ENCODE data around the gene TLR8.

- TF ChIP-seq POLR2AphosphoS5 (IDR thresholded peaks at IDR 0.05; ENCODE audit: low read depth, low read length): no peak
- TF ChIP-seq POLR2A (IDR thresholded peaks at IDR 0.05; ENCODE audit: low read depth, low read length): no peak
Observed at GRCh38 chrX:12898073-12898472, 8.3 kb upstream of the TLR8 start.

Measured in GM12892 (cell line).